Measurements from ENCODE around the gene TAOK3. TPM values are rescaled to one million over a fixed set of nuclear protein-coding genes. Genes with fewer than 3 reads are reported as not detected.

The TAOK3 gene
- total RNA-seq, 1 experiment from 2014 or later: 55.8 TPM

DNA sequence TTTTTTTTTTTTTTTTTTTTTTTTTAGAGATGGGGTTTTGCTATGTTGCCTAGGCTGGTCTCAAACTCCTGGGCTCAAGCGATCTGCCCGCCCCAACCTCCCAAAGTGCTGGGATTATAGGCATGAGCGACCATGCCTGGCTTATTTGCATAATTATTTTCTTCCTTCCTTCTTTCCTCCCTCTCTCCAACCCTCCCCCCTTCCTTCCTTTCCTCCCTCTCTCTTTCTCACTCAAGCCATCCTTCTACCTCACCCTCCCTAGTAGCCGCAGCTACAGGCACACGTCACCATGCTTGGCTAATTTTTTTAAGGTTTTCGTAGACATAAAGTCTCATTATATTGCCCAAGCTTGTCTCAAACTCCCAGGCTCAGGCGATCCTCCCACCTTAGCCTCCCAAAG is 152.9 kb downstream of the TAOK3 start:
- no peaks in the 10 kb centered on the region for H3F3A ChIP-seq (ENCODE audit: insufficient read depth, low read depth)
- no peak overlapping the region for H3K4me3 ChIP-seq
- H3K9me3 ChIP-seq (ENCODE audit: insufficient read depth, low read depth): no peaks in the 10 kb centered on the region
- ChIA-PET CTCF (no interaction called here), POLR2A (ENCODE audit: unreplicated experiment) (no interaction called here)
- H3K4me1 ChIP-seq (replicated peaks; ENCODE audit: insufficient read depth): no peaks in the 10 kb centered on the region
- no peaks in the 10 kb centered on the region for H3K27me3 ChIP-seq (ENCODE audit: insufficient read depth, low read depth)
- H4K20me1 ChIP-seq (ENCODE audit: insufficient read depth): no peaks in the 10 kb centered on the region
- H3K9me2 ChIP-seq (ENCODE audit: insufficient read depth): no peaks in the 10 kb centered on the region
- no peak overlapping the region for H2AFZ ChIP-seq
- no peak for TF ChIP-seq CTCF (conservative IDR thresholded peaks at IDR 0.05)
- no peak for TF ChIP-seq EZH2 (IDR thresholded peaks at IDR 0.05; ENCODE audit: low read depth)
- no peaks in the 10 kb centered on the region for H3K79me2 ChIP-seq (ENCODE audit: low read depth)
- H3K27ac ChIP-seq: no peak overlapping the region
- intact Hi-C loops (cut with micrococcal nuclease; ENCODE audit: unreplicated experiment): no loop called here
- H3K4me2 ChIP-seq: no peak overlapping the region
- H3K36me3 ChIP-seq (ENCODE audit: low read depth): no peaks in the 10 kb centered on the region
- no peak for DNase-seq
- BruUV-seq (replicated peaks): no TSS peak

DNA sequence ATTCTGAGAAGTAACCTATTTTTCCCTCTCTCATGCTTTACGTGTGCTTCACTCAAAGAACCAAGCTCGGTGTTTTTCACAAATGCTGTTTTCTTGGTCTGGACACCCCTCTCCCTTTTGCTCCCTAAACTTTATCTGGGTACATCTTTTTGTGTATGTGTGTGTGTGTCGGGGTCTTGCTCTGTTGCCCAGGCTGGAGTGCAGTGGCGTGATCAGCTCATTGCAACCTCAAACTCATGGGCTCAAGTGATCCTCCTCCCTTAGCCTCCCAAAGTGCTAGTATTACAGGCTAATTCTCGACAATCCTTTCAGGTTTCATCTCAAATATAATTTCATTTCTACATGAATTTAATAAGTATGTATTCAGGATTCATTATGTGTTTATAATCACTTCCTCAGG is 153.6 kb downstream of the TAOK3 start:
- POLR2A ChIA-PET (ENCODE audit: unreplicated experiment): no interaction called here
- CTCF ChIA-PET: no interaction called here
- TF ChIP-seq EZH2 (IDR thresholded peaks at IDR 0.05; ENCODE audit: low read depth) (no peak), CTCF (conservative IDR thresholded peaks at IDR 0.05) (no peak)

DNA sequence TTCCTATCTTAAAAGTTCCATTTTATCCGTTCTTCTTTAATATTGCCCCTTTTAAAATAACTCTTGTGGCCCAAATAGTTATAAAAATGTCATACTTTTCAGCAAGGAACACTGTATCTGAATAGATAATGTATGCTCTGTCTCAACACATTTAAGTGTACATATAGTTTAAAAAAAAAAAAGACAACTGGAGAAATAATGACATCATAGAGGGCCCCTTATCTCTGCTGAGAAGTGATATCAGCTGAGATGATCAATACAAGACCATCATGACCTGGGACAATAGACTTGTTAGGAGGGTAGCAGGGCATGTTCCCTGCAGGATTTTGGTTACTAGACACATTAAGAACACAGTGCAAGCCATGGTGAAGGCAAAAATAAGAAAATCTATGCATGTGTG is 159.3 kb downstream of the TAOK3 start:
- H3K9me2 ChIP-seq (ENCODE audit: insufficient read depth): no peaks in the 10 kb centered on the region
- no peak overlapping the region for H2AFZ ChIP-seq
- POLR2A ChIA-PET (ENCODE audit: unreplicated experiment): no interaction called here
- H3K4me3 ChIP-seq: no peak overlapping the region
- no peaks in the 10 kb centered on the region for H4K20me1 ChIP-seq (ENCODE audit: insufficient read depth)
- no peaks in the 10 kb centered on the region for H3K4me1 ChIP-seq (replicated peaks; ENCODE audit: insufficient read depth)
- TF ChIP-seq EZH2 (IDR thresholded peaks at IDR 0.05; ENCODE audit: low read depth): no peak
- TF ChIP-seq CTCF (conservative IDR thresholded peaks at IDR 0.05): no peak
- no TSS peak for BruUV-seq (replicated peaks)
- no peak for DNase-seq
- CTCF ChIA-PET: no interaction called here
- peaks cover 8% of the 10 kb centered on the region; the same call in 1 of the 2 replicates for H3K36me3 ChIP-seq (ENCODE audit: low read depth)
- H3F3A ChIP-seq (ENCODE audit: insufficient read depth, low read depth): 0 out of 2 replicates have a peak, but pooled peaks cover 3% of the 10 kb centered on the region
- no peaks in the 10 kb centered on the region for H3K9me3 ChIP-seq (ENCODE audit: insufficient read depth, low read depth)
- H3K27ac ChIP-seq: no peak overlapping the region
- no peaks in the 10 kb centered on the region for H3K27me3 ChIP-seq (ENCODE audit: insufficient read depth, low read depth)
- intact Hi-C loops (cut with micrococcal nuclease; ENCODE audit: unreplicated experiment): no loop called here
- H3K79me2 ChIP-seq (ENCODE audit: low read depth): no peaks in the 10 kb centered on the region
- H3K4me2 ChIP-seq: no peak overlapping the region

More for the DNA sequence above, 153.6 kb downstream of the TAOK3 start:
- no TSS peak for BruUV-seq (replicated peaks)
- H3K36me3 ChIP-seq (ENCODE audit: low read depth): no peaks in the 10 kb centered on the region
- DNase-seq: no peak
- H3K4me3 ChIP-seq: no peak overlapping the region
- H3K9me2 ChIP-seq (ENCODE audit: insufficient read depth): no peaks in the 10 kb centered on the region
- no peaks in the 10 kb centered on the region for H3K9me3 ChIP-seq (ENCODE audit: insufficient read depth, low read depth)
- H3K27me3 ChIP-seq (ENCODE audit: insufficient read depth, low read depth): no peaks in the 10 kb centered on the region
- no peak overlapping the region for H3K4me2 ChIP-seq
- H2AFZ ChIP-seq: no peak overlapping the region
- no peaks in the 10 kb centered on the region for H3F3A ChIP-seq (ENCODE audit: insufficient read depth, low read depth)
- intact Hi-C loops (cut with micrococcal nuclease; ENCODE audit: unreplicated experiment): no loop called here
- no peaks in the 10 kb centered on the region for H3K79me2 ChIP-seq (ENCODE audit: low read depth)
- no peak overlapping the region for H3K27ac ChIP-seq
- no peaks in the 10 kb centered on the region for H4K20me1 ChIP-seq (ENCODE audit: insufficient read depth)
- no peaks in the 10 kb centered on the region for H3K4me1 ChIP-seq (replicated peaks; ENCODE audit: insufficient read depth)
